GM21786 (cell line): ENCODE measurements around the gene BCAS1.

ENCODE experiments used
- ATAC-seq: cut with Tn5 transposase; IDR thresholded peaks from one replicate; pipeline ENCODE4 v1.9.1; 2021; ENCODE audit not compliant: unreplicated experiment

BCAS1 gene

DNA sequence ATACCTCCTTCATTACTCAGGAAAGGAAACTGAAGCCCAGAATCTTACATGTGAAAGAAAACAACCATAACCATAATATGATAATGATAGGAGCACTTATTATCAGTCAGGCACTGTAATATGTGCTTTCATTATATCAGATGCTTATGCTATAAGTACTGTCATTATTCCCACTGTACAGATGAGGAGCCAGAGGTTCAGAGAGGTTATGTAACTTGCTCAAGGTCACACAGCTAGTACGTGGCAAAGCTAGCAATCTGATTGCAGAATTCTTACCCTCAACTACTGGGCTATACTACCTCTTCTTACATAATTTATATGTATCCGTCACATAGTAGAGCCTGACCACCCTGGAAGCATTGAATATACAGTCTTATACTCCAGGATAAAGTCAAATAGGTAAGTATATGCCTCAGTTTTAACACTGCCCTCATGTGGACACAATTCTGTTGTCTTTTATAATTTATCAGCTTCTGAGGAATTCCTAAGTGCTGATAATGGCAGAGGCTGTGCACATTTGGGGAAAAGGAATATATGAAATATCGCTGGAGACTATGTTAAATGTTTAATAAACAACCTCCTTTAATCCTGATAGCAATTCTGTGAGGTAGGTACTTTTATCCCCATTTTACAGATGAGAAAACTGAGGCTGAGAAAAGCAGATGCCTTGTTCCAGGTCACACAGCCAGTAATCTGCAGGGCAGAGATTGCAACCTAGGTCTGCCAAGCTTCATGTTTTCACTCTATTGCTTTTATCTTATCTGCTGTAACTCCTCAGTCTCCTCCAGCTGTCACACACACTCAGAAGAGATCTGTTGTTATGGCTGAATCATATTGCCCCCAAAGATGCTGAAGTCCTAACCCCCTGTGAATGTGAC is 13.4 kb downstream of the BCAS1 start:
- ATAC-seq, result no peak

DNA sequence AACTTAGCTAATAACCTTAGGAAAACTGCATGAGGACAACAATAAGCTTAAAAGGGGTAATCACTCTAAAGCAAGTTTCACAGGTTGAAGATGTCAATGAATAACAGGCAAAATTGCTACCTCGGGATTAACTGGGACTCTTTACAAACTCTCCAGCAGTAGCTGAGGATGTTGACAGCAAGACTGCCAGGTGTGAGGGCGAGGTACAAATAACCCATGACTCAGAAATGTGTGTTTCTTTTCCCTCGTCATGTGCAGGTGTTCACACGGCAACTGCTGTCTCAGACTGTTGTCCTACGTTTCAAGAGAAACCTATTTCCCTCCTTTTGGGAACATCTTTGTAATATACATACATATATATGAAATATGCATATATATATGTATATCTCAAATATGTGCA is 15.9 kb downstream of the BCAS1 start:
- no peak for ATAC-seq

DNA sequence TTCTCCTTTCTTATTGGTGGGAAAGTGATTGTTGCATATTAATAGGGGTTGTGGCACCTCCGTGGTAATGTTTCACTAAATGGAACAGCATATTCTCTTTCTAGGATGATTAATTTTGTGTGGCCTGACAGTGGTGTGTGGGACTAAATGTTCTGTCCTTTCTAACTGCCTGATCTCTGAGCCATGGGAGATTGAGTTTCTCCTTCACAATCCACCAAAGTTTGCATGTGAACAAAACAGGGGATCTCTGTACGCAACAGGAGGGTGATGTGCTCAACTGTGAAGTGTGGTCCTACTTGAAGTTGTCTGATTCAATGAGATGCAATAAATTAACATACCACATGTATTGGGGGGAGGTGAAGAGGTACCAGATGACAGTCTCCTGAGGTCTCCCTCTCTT is 19.3 kb downstream of the BCAS1 start:
- no peak for ATAC-seq

DNA sequence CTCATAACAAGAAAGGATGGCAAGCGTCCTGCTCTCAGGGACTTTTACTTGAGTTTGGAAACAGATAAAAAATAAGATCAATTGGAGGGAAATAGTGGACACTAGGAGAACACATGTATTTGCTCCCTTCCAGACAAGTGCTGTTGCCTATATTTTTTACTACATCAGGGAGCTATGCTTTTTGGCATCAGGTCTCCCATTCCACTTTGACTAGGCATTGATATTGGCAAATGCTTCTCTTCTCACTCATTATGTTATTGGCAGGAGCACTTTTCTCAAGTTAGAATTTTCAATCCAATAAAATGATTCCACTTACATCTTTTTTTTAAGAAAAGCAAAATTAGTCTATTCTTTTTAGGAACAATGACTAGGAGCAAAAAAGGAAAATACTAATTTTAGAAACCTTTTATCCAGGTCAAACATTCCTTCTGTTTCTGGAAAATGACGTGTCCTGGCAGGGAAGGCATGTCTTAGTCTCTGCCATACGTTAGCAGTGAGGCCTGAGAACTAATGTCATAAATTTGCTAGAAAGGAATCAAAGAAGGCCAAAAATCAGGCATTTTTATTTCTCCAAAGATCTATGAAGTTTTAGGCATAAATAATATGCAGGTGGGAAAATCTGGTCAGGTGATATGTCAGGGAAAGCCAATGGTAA is 21.4 kb downstream of the BCAS1 start:
- no peak for ATAC-seq

DNA sequence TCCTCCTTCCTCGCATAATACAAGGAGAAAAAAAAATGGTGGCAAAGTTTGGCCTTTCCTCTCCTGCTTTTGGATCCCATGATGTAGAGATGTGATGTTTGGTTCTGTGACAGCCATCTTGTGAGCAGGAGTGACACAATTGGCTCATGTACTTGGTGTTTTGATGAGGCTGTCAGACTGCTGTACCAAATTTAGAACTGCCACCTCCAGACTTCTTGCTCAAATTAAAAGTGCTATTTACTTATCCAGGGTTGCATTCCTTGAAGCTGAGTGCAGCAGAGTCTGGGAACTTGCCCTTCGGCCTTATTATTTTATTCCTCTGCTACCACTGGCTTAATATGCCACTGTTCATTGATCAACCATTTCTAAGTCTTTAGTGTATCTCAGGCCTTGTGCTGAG is 21.9 kb downstream of the BCAS1 start:
- ATAC-seq, result no peak

DNA sequence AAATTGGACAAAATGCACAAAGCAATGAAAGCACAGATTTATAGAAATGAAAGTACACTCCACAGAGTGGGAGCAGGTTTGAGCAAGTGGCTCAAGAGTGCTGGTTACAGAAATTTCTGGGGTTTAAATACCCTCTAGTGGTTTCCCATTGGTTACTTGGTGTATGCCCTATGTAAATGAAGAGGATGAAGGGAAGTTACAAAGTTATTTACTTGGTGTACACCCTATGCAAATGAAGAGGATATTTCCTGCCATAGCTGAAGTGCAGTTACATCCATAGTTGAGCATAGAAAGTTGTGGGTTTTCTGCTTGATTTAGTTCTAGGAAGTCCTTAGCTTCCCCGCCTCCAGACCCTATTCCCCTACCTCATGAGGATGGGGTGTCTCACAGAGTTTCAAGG is 22.7 kb downstream of the BCAS1 start:
- no peak for ATAC-seq

DNA sequence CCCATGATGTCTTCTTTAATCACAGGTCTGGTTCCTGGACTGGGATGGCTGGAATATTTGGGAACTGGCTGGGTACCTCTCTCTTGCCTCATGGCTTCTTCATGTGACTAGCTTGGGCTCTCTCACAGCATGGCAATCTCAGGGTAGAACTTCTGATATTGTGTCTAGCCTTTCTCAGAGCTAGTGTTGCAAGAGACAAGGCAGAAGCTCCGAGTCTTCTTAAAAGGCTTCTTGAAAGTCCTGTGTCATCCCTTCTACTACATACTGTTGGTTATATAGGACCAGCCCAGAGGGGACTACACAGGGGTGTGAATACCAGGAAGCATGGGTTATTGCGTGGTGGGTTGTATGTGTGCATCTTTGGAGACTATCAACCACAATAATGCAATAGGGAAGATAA is 23.3 kb downstream of the BCAS1 start:
- no peak for ATAC-seq

DNA sequence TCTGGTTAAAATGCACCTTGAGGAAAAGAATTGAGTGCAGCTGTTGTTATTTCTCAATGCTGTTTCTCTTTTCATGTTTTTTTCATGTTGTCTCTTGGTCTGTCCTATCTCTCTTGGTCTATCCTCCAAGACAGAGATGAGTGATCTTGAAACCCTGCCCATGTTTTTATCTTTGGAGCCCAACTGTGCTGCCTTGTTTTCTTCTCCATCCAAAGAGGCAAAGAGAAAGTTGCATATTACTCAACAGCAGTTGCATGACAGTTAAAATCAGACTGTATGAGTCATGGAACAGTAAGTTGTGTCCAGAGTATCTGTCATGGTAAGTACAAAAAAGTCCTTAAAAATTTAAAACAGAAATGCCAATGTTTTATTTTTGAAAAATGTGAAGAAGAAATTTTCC is 26.2 kb downstream of the BCAS1 start:
- ATAC-seq, result no peak

DNA sequence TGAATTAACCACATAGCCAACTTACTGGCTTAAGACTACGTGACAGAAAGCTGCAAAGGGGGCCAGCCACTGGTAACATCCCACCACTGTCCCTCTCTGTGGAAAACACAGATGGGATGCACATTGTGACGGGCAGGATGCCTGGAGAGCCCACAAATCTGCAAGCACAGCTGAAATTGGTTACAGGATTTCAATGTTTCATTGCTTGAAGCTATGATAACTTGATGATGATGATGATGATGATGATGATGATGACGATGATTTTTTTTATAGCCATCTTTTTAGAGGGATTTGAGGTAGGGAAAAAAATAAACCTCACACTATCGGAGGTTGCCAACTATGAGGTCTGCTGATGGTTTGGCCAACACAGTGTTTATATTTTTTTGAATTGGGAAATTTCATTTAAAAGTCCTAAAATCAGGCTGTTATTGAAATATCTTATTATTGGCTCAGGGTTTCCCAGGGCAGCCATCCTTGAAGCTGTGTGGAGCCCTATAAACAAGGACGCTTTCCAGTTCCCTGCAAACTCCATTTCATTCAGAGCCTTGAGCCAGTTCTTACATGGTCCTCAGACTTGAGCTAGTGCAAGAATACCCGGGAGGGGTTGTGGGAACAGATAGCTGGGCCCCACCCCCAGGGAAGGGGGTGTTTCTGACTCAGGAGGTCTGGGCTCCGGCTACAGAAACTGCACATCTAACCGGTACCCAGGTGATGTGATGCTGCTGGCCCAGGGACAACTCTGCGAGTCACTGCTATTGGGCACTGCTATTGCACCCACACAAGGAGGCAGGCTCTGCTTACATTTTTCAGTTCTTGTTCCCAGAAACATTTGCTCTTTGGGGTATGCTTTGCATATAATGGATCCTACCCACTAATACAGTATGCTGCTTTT is 27.1 kb downstream of the BCAS1 start:
- no peak for ATAC-seq

DNA sequence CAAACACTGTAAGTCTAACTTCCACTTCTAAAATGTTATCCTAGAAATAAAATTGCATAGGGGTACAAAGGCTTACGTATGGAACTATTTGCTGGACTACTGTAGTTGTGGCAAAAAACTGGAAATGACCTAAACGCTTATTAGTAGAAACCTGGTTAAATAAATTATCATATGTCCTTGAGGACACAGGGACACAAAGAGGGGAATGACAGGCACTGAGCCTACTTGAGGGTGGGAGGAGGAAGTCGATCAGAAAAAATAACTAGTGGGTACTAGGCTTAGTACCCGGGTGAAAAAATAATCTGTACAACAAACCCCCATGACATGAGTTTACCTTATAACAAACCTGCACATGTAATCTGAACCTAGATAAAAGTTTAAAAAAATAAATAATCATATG is 28.4 kb downstream of the BCAS1 start:
- ATAC-seq, result no peak

DNA sequence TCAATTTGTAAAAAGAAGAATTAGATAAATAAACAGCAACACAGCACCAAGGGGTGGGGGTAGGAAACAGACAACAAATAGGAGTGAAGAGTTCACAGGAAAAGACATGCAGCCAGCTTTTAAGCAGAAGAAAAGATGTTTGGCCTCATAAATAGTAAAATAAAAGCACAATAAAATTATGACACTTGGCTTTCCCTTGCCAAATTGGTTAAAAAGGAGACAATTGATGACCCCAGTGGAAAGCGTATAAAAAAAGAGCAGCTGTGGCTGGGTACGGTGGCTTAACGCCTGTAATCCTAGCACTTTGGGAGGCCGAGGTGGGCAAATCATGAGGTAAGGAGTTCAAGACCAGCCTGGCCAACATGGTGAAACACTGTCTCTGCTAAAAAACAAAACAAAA is 29.1 kb downstream of the BCAS1 start:
- no peak for ATAC-seq

DNA sequence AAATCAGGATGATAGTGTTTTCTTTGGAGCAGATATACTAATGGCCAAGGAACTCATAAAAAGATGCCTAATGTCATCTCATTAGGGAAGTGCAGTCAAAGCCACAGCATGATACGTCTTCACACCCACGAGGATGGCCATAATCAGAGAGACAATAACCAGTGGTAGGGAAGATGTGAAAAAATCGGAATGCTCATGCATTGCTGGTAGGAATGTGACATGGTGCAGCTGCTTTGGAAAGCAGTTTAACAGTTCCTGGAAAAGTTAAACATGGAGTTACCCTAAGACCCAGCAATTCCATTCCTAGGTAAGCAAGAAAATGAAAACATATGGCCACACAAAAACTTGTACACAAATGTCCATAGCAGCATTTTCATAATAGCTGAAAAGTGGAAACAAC is 29.9 kb downstream of the BCAS1 start:
- ATAC-seq, result no peak

DNA sequence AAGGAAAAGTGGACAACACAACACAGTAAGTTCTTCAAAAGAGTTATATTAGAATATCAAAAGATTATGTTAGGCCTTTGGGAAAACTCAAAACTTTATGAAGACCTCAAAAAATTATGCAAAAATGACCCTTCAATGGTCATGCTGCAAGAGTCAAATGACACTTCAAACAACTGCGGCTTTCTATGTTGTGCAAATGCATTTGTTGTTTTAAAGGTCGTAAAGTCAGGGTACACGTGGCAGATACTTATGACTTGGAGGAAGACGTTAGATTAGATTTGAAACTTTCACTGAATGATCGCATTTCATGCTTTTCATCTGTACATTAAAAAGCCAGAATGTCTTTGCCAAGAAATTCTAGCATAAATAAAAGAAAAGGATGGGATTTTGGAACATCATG is 31.4 kb downstream of the BCAS1 start:
- no peak for ATAC-seq

DNA sequence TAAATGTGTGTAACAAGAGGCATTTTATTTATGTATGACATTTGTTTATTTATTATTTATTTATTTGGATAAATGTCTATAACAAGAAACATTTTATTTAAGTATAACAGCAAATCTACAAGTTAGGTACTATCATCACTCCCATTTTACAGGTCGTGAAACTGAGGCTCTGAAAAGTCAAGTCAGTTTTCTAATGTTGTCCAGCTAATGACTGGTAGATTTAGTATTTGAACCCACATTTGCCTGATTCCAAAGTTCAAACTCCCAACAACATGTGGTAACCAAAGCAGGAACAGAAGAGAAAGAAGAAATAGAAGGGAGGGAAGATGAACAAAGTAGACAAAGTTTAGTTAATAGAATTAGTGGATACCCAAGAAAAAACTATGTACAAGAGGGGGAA is 32.9 kb downstream of the BCAS1 start:
- no peak for ATAC-seq

DNA sequence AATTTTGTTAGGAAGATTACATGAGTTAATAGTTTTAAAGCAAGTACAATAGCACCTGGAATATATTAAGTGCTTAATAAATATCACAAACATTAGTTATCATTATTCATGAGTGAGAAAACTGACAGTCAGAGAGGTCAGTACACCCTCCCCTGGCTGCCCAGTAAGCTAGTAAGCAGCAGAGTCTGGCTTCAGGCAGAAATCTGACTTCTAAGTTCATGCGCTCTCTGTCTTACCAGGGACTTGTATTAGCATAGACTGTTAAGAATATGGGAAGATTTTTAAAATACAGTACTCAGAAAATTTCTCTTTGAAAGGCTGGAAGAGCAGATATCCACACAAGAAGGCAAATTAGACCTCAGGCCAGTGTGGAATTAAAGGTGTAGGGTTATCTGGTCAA is 40.8 kb downstream of the BCAS1 start:
- no peak for ATAC-seq

DNA sequence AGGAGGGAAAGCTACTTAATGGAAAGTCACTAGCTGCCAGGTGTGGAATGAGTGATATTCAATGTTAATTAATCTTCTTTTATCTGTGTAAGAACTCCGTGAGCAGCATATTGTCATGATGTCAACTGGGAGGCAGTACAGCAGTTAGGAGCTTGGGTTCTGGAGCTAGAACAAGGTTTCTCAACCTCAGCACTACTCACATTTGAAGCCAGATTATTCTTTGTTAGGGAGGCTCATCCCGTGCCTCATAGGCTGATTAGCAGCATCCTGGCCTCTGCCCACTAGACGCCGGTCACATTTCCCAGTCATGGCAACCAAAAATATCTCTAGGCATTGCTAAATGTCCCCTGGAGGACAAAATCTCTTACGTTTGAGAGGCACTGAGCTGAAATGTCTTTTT is 41.2 kb downstream of the BCAS1 start:
- no peak for ATAC-seq

DNA sequence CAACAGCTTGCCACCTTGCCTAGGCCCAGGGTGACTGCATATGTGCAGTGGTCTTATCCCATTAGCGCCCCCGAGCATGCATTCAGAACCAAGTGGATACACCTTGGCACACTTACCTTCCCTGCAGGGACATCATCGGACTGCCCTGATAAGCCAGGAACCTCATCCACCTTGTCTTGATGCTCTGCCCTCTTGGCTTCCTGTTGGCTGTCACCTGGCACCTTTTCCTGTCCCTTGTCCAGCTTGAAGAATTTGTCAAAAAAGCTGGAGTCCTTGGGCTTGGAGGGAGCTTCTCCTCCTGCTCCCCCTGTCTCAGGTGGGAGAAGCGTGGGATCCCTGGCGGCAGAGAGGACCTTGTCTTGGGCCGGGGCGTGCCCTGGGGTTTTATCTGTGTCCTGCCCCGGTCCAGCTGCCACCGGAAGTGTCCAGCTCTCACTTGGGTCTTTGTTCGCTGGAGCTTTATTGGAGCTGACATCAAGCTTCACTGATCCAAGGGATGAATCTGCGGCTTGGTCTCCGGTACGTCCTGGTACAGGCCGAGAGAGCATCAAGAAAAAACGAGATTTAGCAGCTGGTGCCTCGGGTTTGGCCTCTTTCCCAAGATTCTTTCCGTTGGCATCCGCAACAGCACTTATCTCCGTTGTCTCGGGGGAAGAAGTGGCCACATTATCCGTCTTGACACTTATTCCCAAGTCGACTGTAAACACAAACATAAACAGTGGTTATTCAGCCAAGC is 42.0 kb downstream of the BCAS1 start:
- ATAC-seq, result no peak

DNA sequence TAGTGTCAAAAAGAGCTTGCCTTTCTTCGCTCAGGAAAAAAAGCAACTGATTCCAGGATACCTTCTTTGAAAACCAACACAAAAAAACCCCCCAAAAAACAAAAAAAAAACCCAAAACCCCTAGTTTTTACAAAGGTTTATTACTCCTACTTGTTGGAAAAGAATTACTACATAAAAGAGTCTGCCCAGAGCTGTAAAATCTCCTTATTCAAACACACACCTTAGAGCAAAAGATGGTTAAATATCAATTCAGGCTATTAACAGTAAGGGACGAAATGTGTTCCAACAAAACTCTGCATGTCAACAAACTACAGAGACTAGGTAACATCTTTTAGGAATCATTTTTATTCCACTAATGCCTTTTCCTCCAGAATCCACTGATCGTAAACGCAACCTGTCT is 42.7 kb downstream of the BCAS1 start:
- ATAC-seq, result no peak

DNA sequence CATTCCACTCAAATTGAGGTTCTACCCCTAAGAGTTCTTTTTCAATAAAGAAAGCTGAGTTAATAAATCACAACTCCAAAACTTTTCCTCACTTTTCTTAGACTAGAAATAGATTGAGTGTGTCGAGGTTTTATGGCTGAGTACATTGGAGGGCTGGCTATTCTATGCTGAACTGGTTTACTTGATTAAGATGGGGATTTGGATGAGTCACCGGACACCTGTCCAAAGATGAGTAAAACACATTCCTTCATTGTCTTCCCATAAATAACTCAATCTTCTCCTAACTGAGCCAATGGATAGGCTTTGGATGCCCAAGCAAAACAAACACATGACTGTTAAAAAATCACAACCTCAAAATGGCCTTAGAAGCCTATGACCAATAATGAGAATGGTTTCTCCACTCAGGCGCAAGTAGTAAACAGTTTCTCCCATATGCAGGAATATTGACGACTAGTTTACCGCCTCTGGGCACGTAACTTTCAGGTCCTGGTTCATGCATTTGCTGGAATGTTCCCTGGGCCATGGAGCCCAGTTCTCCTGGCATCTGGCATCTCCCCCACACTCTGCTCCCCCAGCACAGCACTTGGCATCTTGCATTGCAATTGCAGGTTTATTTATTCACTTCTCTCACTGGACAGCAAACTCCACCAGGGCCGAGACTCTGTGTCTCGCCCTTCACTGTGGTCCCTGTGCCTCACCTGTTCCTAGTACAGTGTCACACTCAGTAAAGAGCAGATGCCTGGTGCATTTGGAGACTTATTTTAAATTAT is 43.9 kb downstream of the BCAS1 start:
- no peak for ATAC-seq

DNA sequence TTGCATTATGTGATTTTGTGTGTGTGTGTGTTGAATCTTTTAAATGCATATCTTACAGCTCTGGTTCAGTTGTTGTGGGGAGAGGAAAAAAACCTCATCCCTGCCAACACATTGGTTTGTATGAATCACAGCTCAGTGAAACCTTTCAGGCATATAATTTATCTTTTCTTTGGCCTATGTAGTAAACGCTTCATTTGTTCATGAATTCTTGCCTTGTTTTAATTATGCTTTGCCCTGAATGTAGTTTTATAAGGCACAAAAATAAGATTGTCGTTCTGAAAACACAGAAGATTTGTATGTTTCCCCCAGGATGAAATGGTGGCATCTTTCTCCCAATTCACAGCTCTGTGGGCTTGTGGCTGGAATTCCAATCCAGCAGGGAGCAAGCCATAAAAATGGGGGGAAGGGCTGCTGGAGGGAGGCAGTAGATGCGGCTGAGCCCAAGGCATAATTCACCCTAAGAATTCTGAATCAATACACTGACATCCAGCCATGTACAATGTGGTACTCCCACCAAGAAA is 45.1 kb downstream of the BCAS1 start:
- no peak for ATAC-seq
